Heart right ventricle (tissue), 16 donors: Measurements from ENCODE around the gene AAK1. TPM values are rescaled to one million over a fixed set of nuclear protein-coding genes. Genes with fewer than 3 reads are reported as not detected.
A peak's percentile ranks its signal among the peaks of the same experiment; 100 is the strongest.
"Not testable (repeated sequence)": the region's sequence is repeated elsewhere in the genome, so short reads cannot be mapped to it uniquely, and the experiment has no call there.

Source experiments
- ATAC-seq, 8 donors: fragments of 200-7000 bp; cut with Tn5 transposase; one replicate each; pipeline ENCODE4 v1.9.1; 2020; ENCODE audit warnings: mild to moderate bottlenecking in 8 of 8, moderate library complexity in 8 of 8, moderate number of reproducible peaks in 1 of 8
- DNase-seq, 2 donors: peaks; one replicate each; pipeline ENCODE4 v3.0.0-alpha.2; 2020
- H3K27ac ChIP-seq, 10 donors: fragments of 200-600 bp; sonication (generic) in 2 of 10; one replicate each; pipeline versions ENCODE4 v1.5.0 to v1.8.0; 2020 to 2022; ENCODE audit warnings: mild to moderate bottlenecking in 3 of 10
- H3K27me3 ChIP-seq, 7 donors: fragments of 200-600 bp; one replicate each; pipeline ENCODE4 v1.8.0; 2021 to 2022; ENCODE audit warnings: mild to moderate bottlenecking in 2 of 7
- H3K36me3 ChIP-seq, 9 donors: fragments of 200-600 bp; sonication (generic) in 1 of 9; one replicate each; pipeline versions ENCODE4 v1.5.0 to v1.8.0; 2020 to 2022; ENCODE audit warnings: mild to moderate bottlenecking in 2 of 9
- H3K4me1 ChIP-seq, 9 donors: fragments of 200-600 bp; sonication (generic) in 1 of 9; one replicate each; pipeline versions ENCODE4 v1.5.0 to v1.8.0; 2020 to 2022; ENCODE audit warnings: mild to moderate bottlenecking in 4 of 9
- H3K4me3 ChIP-seq, 10 donors: fragments of 200-600 bp; sonication (generic) in 2 of 10; one replicate each; pipeline versions ENCODE4 v1.5.0 to v1.8.0; 2020 to 2022; ENCODE audit warnings: mild to moderate bottlenecking in 7 of 10, moderate library complexity in 2 of 10
- H3K9me3 ChIP-seq, 11 donors: fragments of 200-600 bp in 10 of 11; sonication (generic) in 2 of 11; one replicate each; pipeline versions ENCODE4 v1.5.0 to v1.8.0; 2013 to 2022; ENCODE audit warnings: mild to moderate bottlenecking in 2 of 11, control low read depth in 1 of 11, moderate library complexity in 1 of 11
- CTCF ChIP-seq, 9 donors: fragments of 200-600 bp; sonication (generic) in 2 of 9; IDR thresholded peaks; one replicate each; pipeline versions ENCODE4 v1.5.0 to v1.8.0; 2021 to 2022; ENCODE audit warnings: antibody characterized with exemption in 9 of 9, mild to moderate bottlenecking in 5 of 9, moderate library complexity in 1 of 9
- WGBS, 2 donors: extraction: QIAGEN DNeasy Blood & Tissue Kit; methylation state at CpG; one replicate each; pipeline ENCODE4 v1.1.7; 2013; ENCODE audit warnings: inconsistent platforms in 1 of 2; 5-methylcytosine and 5-hydroxymethylcytosine counted together
- intact Hi-C, 10 donors: fragments of 100-400 bp; cut with DNase I; formaldehyde crosslinking; loops; one replicate each; pipeline versions ENCODE4 v1.11.1 to v1.14.2; 2022
- polyA plus RNA-seq, 2 donors: library from polyadenylated mRNA; stranded (reverse); fragments of 200-250 nt; gene quantifications; one replicate each; pipeline ENCODE4 v1.2.3, GENCODE V29; 2013
- total RNA-seq, 10 donors: library from RNA; stranded (reverse); fragmentation: NEBNext Ultra II Directional in 3 of 10; extraction: Animal tissue kit (Norgen Biotek cat#: 25700) in 3 of 10; gene quantifications; one replicate each; pipeline versions ENCODE4 v1.2.1 to v1.2.4, GENCODE V29; 2021 to 2023
- donor health status: Arrhythmogenic right ventricular cardiomyopathy.
- donor health status: ischemic (EF 13 %, LVEDD 7.1; RV severe dilation, severe dysfunction).
- donor health status: healthy with polysubstance abuse.
- donor health status: DM: no; HTN: yes; CAD: no.
- donor health status: DM: no; HTN: no; CAD: no.
- donor health status: ischemic (EF 25% LVEDD 6.9; RV normal size, moderate dysfunction).
- donor health status: ischemic (EF 25% LVEDD 5.7; RV mildly dilated, moderate dysfunction).
- donor health status: healthy.
- donor health status: DM: yes; HTN: yes; CAD: no.
- donor health status: Ischemic cardiomyopathy.
- donor health status: ischemic (EF 35%, LVEDD 5.7; RV mildly dilated, moderate dysfunction).
- donor health status: nonischemic (EF 11% LVEDD 7.7; RV severe dilation, severe dysfunction).
- donor health status: DM: yes; HTN: yes; CAD: no.
- donor health status: PGD.
- donor health status: ischemic (EF 29% LVEDD 5.4; RV normal size, mild dysfunction).
- donor health status: nonischemic (EF 23%, LVEDD 6.1; RV moderate dilation, normal function).

AAK1 gene
- total and polyA plus RNA-seq, 12 donors: 10.1 to 148 (median 116) TPM

GRCh38 chr2:69674316-69674670 is 30.8 kb upstream of the AAK1 start:
- peaks cover 0 to 21% (median 0%) of the 10 kb centered on the region in 11 donors for H3K9me3 ChIP-seq
- no peak for TF ChIP-seq CTCF (IDR thresholded peaks at IDR 0.05)
- H3K27ac ChIP-seq: peak overlapping the region; percentile 74 to 92 (median 82)
- ATAC-seq (peak; percentile 54 to 90 (median 84)), DNase-seq (no peak)
- 34 to 44% methylated on average over 2 of the region's 2 CpGs for whole genome bisulfite sequencing, 2 donors
- intact Hi-C loops: no loop called here
- no peaks in the 10 kb centered on the region for H3K27me3 ChIP-seq
- H3K36me3 ChIP-seq: no peaks in the 10 kb centered on the region
- H3K4me1 ChIP-seq: peaks cover 0 to 14% (median 0%) of the 10 kb centered on the region in 9 donors
- peak overlapping the region in 9 of 10 donors; percentile 28 to 49 (median 43) for H3K4me3 ChIP-seq

- H3K27ac ChIP-seq: peak overlapping the region in 5 of 10 donors; percentile 74 to 92 (median 86)
- intact Hi-C loops, H3K36me3 ChIP-seq, DNase-seq, ATAC-seq, H3K27me3 ChIP-seq: not testable (repeated sequence)
- H3K4me1 ChIP-seq: peaks cover 0 to 16% (median 0%) of the 10 kb centered on the region in 9 donors
- H3K9me3 ChIP-seq: peaks cover 0 to 21% (median 0%) of the 10 kb centered on the region in 11 donors
- WGBS, 2 donors: 96 to 99% methylated on average over 3 of the region's 3 CpGs
- peak overlapping the region in 4 of 10 donors; percentile 28 to 49 (median 40) for H3K4me3 ChIP-seq
These were observed 29.6 kb upstream of the AAK1 start for GRCh38 chr2:69673098-69673497.

- H3K27me3 ChIP-seq: no peaks in the 10 kb centered on the region
- H3K4me3 ChIP-seq: no peak overlapping the region
- WGBS, 2 donors: 73 to 81% methylated on average over 2 of the region's 2 CpGs
- intact Hi-C loops: no loop called here
- peaks cover 0 to 13% (median 0%) of the 10 kb centered on the region in 9 donors for H3K4me1 ChIP-seq
- H3K36me3 ChIP-seq: no peaks in the 10 kb centered on the region
- ATAC-seq (no peak), DNase-seq (no peak)
- TF ChIP-seq CTCF (IDR thresholded peaks at IDR 0.05): no peak
- H3K9me3 ChIP-seq: peaks cover 0 to 21% (median 0%) of the 10 kb centered on the region in 11 donors
- H3K27ac ChIP-seq: peak overlapping the region in 1 of 10 donors; percentile 48
These were observed 26.1 kb upstream of the AAK1 start for GRCh38 chr2:69669666-69670065.

- intact Hi-C loops: no loop called here
- Histone ChIP-seq H3K27ac (no peak overlapping the region), H3K4me3 (no peak overlapping the region), H3K9me3 (peaks cover 0 to 29% (median 0%) of the 10 kb centered on the region in 11 donors), H3K36me3 (no peaks in the 10 kb centered on the region), H3K27me3 (no peaks in the 10 kb centered on the region), H3K4me1 (peaks cover 0 to 8% (median 0%) of the 10 kb centered on the region in 9 donors)
- WGBS, 2 donors: 93% methylated on average over 5 of the region's 5 CpGs
- no peak for TF ChIP-seq CTCF (IDR thresholded peaks at IDR 0.05)
- no peak for ATAC-seq
- DNase-seq: no peak
These were observed 25.1 kb upstream of the AAK1 start for GRCh38 chr2:69668598-69668997.

- peaks cover 0 to 9% (median 0%) of the 10 kb centered on the region in 9 donors for H3K4me1 ChIP-seq
- no peak for DNase-seq
- H3K4me3 ChIP-seq: no peak overlapping the region
- no peaks in the 10 kb centered on the region for H3K27me3 ChIP-seq
- WGBS, 2 donors: 74% methylated on average over 7 of the region's 7 CpGs
- no peaks in the 10 kb centered on the region for H3K36me3 ChIP-seq
- no peak for TF ChIP-seq CTCF (IDR thresholded peaks at IDR 0.05)
- no peak for ATAC-seq
- H3K27ac ChIP-seq: peak overlapping the region in 1 of 10 donors; percentile 34
- intact Hi-C loops: no loop called here
- peaks cover 0 to 27% (median 0%) of the 10 kb centered on the region in 11 donors for H3K9me3 ChIP-seq
These were observed 24.4 kb upstream of the AAK1 start for GRCh38 chr2:69667805-69668382.
